GM10847 (cell line): ENCODE data around the gene RNF212.

Source experiments
- POLR2A ChIP-seq: IDR thresholded peaks from 2 replicates; pipeline ENCODE4 v1.6.1; 2011; ENCODE audit not compliant: insufficient read length; ENCODE audit errors: extremely low read depth

The RNF212 gene

GRCh38 chr4:1099270-1099669, 14.1 kb downstream of the RNF212 start:
- no peak for TF ChIP-seq POLR2A

GRCh38 chr4:1098311-1098925, 14.9 kb downstream of the RNF212 start:
- TF ChIP-seq POLR2A = no peak

- no peak for TF ChIP-seq POLR2A
Measured at GRCh38 chr4:1097553-1097952, 15.8 kb downstream of the RNF212 start.

GRCh38 chr4:1096841-1097240, 16.5 kb downstream of the RNF212 start:
- no peak for TF ChIP-seq POLR2A

- TF ChIP-seq POLR2A = no peak
Measured at GRCh38 chr4:1094336-1094690, 19.1 kb downstream of the RNF212 start.

- no peak for TF ChIP-seq POLR2A
Measured at GRCh38 chr4:1093391-1094335, 19.7 kb downstream of the RNF212 start.

GRCh38 chr4:1092983-1093361, 20.4 kb downstream of the RNF212 start:
- no peak for TF ChIP-seq POLR2A

- TF ChIP-seq POLR2A = no peak
Measured at GRCh38 chr4:1092026-1092982, 21.1 kb downstream of the RNF212 start.

GRCh38 chr4:1091561-1091995, 21.8 kb downstream of the RNF212 start:
- no peak for TF ChIP-seq POLR2A

- TF ChIP-seq POLR2A = no peak
Measured at GRCh38 chr4:1090465-1091440, 22.6 kb downstream of the RNF212 start.

- no peak for TF ChIP-seq POLR2A
Measured at GRCh38 chr4:1090036-1090435, 23.3 kb downstream of the RNF212 start.

- TF ChIP-seq POLR2A = no peak
Measured at GRCh38 chr4:1087371-1087770, 26.0 kb downstream of the RNF212 start.

- no peak for TF ChIP-seq POLR2A
Measured at GRCh38 chr4:1086011-1086410, 27.4 kb downstream of the RNF212 start.

- TF ChIP-seq POLR2A = no peak
Measured at GRCh38 chr4:1085404-1085799, 28.0 kb downstream of the RNF212 start.
